H9 (cell line): Measurements from ENCODE around the gene PTPRN2. TPM values are rescaled to one million over a fixed set of nuclear protein-coding genes. Genes with fewer than 3 reads are reported as not detected.

ENCODE experiments used
- DNase-seq: peaks from one replicate; pipeline ENCODE4 v3.0.0-alpha.2; 2017
- H2AFZ ChIP-seq: one replicate; pipeline ENCODE4 v1.6.1; 2013; ENCODE audit warnings: mild to moderate bottlenecking, low read length, control low read depth, moderate library complexity
- H2AK5ac ChIP-seq: 2 replicates; pipeline ENCODE4 v1.6.1; 2013; ENCODE audit warnings: low read length, control low read depth, mixed read lengths; ENCODE audit not compliant: insufficient read length
- H2BK120ac ChIP-seq: one replicate; pipeline ENCODE4 v1.6.1; 2013; ENCODE audit warnings: low read depth, mild to moderate bottlenecking, low read length, control low read depth, inconsistent platforms; ENCODE audit not compliant: poor library complexity, severe bottlenecking
- H2BK12ac ChIP-seq: 2 replicates; pipeline ENCODE4 v1.6.1; 2013; ENCODE audit warnings: low read length, control low read depth, mixed read lengths, low read depth; ENCODE audit not compliant: insufficient read length
- H2BK15ac ChIP-seq: 2 replicates; pipeline ENCODE4 v1.6.1; 2013; ENCODE audit warnings: low read depth, low read length, control low read depth
- H2BK20ac ChIP-seq: one replicate; pipeline ENCODE4 v1.6.1; 2013; ENCODE audit warnings: low read depth, mild to moderate bottlenecking, low read length, control low read depth, inconsistent platforms; ENCODE audit not compliant: poor library complexity, severe bottlenecking
- H2BK5ac ChIP-seq: 2 replicates; pipeline ENCODE4 v1.6.1; 2013; ENCODE audit warnings: low read length, control low read depth, mixed read lengths; ENCODE audit not compliant: insufficient read length
- H3K14ac ChIP-seq: 2 replicates; pipeline ENCODE4 v1.6.1; 2013; ENCODE audit warnings: low read length, control low read depth; ENCODE audit not compliant: insufficient read depth
- H3K18ac ChIP-seq: 2 replicates; pipeline ENCODE4 v1.6.1; 2013; ENCODE audit warnings: low read depth, mild to moderate bottlenecking, mixed read lengths, low read length, control low read depth; ENCODE audit not compliant: insufficient read length
- H3K23ac ChIP-seq: 2 replicates; pipeline ENCODE4 v1.6.1; 2013; ENCODE audit warnings: low read length, control low read depth, mixed read lengths, low read depth; ENCODE audit not compliant: insufficient read length
- H3K23me2 ChIP-seq: 2 replicates; pipeline ENCODE4 v1.6.1; 2013; ENCODE audit warnings: low read depth, mild to moderate bottlenecking, mixed read lengths, low read length, control low read depth; ENCODE audit not compliant: insufficient read length, poor library complexity, severe bottlenecking
- H3K27ac ChIP-seq: 2 replicates; pipeline ENCODE4 v1.5.1; 2013; ENCODE audit warnings: low read length, control low read depth, mixed read lengths, low read depth; ENCODE audit not compliant: insufficient read length
- H3K27me3 ChIP-seq: 2 replicates; pipeline ENCODE4 v1.6.1; 2013; ENCODE audit warnings: low read length, control low read depth, inconsistent platforms; ENCODE audit not compliant: insufficient read depth
- H3K4ac ChIP-seq: 2 replicates; pipeline ENCODE4 v1.6.1; 2013; ENCODE audit warnings: low read depth, mild to moderate bottlenecking, control low read depth, inconsistent platforms, low read length, moderate library complexity
- H3K4me1 ChIP-seq: 2 replicates; pipeline ENCODE4 v1.6.1; 2013; ENCODE audit warnings: low read length, control low read depth, inconsistent platforms; ENCODE audit not compliant: insufficient read depth
- H3K4me2 ChIP-seq: 2 replicates; pipeline ENCODE4 v1.6.1; 2013; ENCODE audit warnings: low read length, control low read depth, mixed read lengths; ENCODE audit not compliant: insufficient read length, insufficient read depth
- H3K56ac ChIP-seq: 2 replicates; pipeline ENCODE4 v1.6.1; 2013; ENCODE audit warnings: low read depth, mild to moderate bottlenecking, mixed read lengths, low read length, control low read depth; ENCODE audit not compliant: insufficient read length
- H3K79me1 ChIP-seq: 2 replicates; pipeline ENCODE4 v1.6.1; 2013; ENCODE audit warnings: low read depth, mild to moderate bottlenecking, moderate library complexity, low read length, control low read depth, inconsistent platforms; ENCODE audit not compliant: insufficient read depth, poor library complexity, severe bottlenecking
- H3K79me2 ChIP-seq: 2 replicates; pipeline ENCODE4 v1.6.1; 2013; ENCODE audit warnings: low read length, control low read depth, inconsistent platforms; ENCODE audit not compliant: insufficient read depth
- H3K9ac ChIP-seq: 2 replicates; pipeline ENCODE4 v1.6.1; 2013; ENCODE audit warnings: low read length, control low read depth, mixed read lengths; ENCODE audit not compliant: insufficient read length; ENCODE audit errors: extremely low read depth
- H3K9me3 ChIP-seq: one replicate; pipeline ENCODE4 v1.6.1; 2013; ENCODE audit warnings: low read depth, low read length, inconsistent platforms; ENCODE audit not compliant: control insufficient read depth
- H3T11ph ChIP-seq: one replicate; pipeline ENCODE4 v1.6.1; 2013; ENCODE audit warnings: mild to moderate bottlenecking, low read length, control low read depth, inconsistent platforms
- H4K20me1 ChIP-seq: one replicate; pipeline ENCODE4 v1.6.1; 2013; ENCODE audit not compliant: control insufficient read depth, insufficient read length, insufficient read depth
- H4K5ac ChIP-seq: 2 replicates; pipeline ENCODE4 v1.6.1; 2013; ENCODE audit warnings: low read depth, mild to moderate bottlenecking, mixed read lengths, low read length, control low read depth; ENCODE audit not compliant: insufficient read length
- H4K8ac ChIP-seq: replicated peaks from 2 replicates; pipeline ENCODE4 v1.6.1; 2013; ENCODE audit warnings: low read length, control low read depth, mixed read lengths, low read depth; ENCODE audit not compliant: insufficient read length
- H4K91ac ChIP-seq: 2 replicates; pipeline ENCODE4 v1.6.1; 2013; ENCODE audit warnings: low read depth, mild to moderate bottlenecking, moderate library complexity, mixed read lengths, low read length, control low read depth; ENCODE audit not compliant: insufficient read length
- H3K27ac Mint-ChIP-seq, 3 experiments: 2 replicates in 2 of 3; 3 replicates in 1 of 3; pipeline ENCODE4 v1.8.0; 2020 to 2021; ENCODE audit warnings: mixed read lengths in 3 of 3, mild to moderate bottlenecking in 1 of 3, moderate library complexity in 1 of 3
- H3K27me3 Mint-ChIP-seq: 2 replicates; pipeline ENCODE4 v1.8.0; 2021; ENCODE audit warnings: low read depth, mild to moderate bottlenecking, moderate library complexity, mixed read lengths
- H3K36me3 Mint-ChIP-seq, 3 experiments: 2 replicates in 2 of 3; 3 replicates in 1 of 3; pipeline ENCODE4 v1.8.0; 2020 to 2021; ENCODE audit warnings: low read depth in 3 of 3, mixed read lengths in 3 of 3; ENCODE audit not compliant: insufficient read depth in 1 of 3
- H3K4me1 Mint-ChIP-seq, 2 experiments: 2 replicates each; pipeline ENCODE4 v1.8.0; 2020; ENCODE audit warnings: mixed read lengths in 2 of 2
- H3K4me3 Mint-ChIP-seq, 2 experiments: 2 replicates in 1 of 2; 3 replicates in 1 of 2; pipeline ENCODE4 v1.8.0; 2020 to 2021; ENCODE audit warnings: mild to moderate bottlenecking in 2 of 2, mixed read lengths in 2 of 2, moderate library complexity in 1 of 2
- H3K9me3 Mint-ChIP-seq, 2 experiments: 2 replicates in 1 of 2; 3 replicates in 1 of 2; pipeline ENCODE4 v1.8.0; 2020; ENCODE audit warnings: mild to moderate bottlenecking in 2 of 2, mixed read lengths in 2 of 2, moderate library complexity in 1 of 2
- WGBS: extraction: QIAGEN DNeasy Blood & Tissue Kit; methylation state at CpG from one replicate; pipeline ENCODE4 v1.1.7; 2013; ENCODE audit warnings: missing lambda C conversion rate, low lambda C conversion rate, mixed read lengths; ENCODE audit not compliant: insufficient read length; ENCODE audit errors: extremely low coverage; 5-methylcytosine and 5-hydroxymethylcytosine counted together
- total RNA-seq: library from RNA; stranded (reverse); gene quantifications from 2 replicates; pipeline ENCODE4 v1.2.1, GENCODE V29; 2021
- TF ChIP-seq, protein P1 (sequence below): fragments of 200-600 bp; sonication (generic); conservative IDR thresholded peaks from 3 replicates; pipeline ENCODE4 v1.8.0; 2021; ENCODE audit warnings: antibody characterized with exemption, mild to moderate bottlenecking

The PTPRN2 gene
- total RNA-seq, 1 experiment from 2014 or later: 5.2 TPM

DNA sequence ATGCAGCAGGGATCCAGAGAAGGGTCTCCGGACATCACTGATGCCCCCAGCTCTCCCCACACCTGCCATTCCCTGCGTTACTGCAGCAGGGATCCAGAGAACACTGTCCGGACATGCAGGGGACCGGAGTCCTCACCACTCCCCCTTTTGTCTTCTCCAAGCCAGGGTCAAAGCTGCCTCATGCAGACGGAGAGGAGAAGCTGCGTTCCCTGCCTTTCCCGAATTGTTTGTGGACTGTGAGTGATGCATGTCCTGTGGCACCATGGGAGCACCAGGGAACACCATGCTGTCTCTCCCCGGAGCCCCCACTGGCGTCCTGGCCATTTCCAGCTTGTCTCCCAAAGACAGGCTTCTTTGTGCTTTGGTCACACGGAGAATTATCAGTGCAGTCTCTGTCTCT, 599.7 kb downstream of the PTPRN2 start:
- no peaks in the 10 kb centered on the region for H3K9me3 ChIP-seq
- H3T11ph ChIP-seq: no peak overlapping the region
- no peak overlapping the region for H3K56ac ChIP-seq
- TF ChIP-seq, protein P1, sequence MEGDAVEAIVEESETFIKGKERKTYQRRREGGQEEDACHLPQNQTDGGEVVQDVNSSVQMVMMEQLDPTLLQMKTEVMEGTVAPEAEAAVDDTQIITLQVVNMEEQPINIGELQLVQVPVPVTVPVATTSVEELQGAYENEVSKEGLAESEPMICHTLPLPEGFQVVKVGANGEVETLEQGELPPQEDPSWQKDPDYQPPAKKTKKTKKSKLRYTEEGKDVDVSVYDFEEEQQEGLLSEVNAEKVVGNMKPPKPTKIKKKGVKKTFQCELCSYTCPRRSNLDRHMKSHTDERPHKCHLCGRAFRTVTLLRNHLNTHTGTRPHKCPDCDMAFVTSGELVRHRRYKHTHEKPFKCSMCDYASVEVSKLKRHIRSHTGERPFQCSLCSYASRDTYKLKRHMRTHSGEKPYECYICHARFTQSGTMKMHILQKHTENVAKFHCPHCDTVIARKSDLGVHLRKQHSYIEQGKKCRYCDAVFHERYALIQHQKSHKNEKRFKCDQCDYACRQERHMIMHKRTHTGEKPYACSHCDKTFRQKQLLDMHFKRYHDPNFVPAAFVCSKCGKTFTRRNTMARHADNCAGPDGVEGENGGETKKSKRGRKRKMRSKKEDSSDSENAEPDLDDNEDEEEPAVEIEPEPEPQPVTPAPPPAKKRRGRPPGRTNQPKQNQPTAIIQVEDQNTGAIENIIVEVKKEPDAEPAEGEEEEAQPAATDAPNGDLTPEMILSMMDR: no peak
- Mint-ChIP-seq H3K9me3 (no peaks in the 10 kb centered on the region), H3K36me3 (0 out of 7 replicates have a peak, but pooled peaks cover 0 to under 1% (median 0%) of the 10 kb centered on the region in 3 experiments), H3K27me3 (no peaks in the 10 kb centered on the region; the same call in 1 of the 2 replicates), H3K27ac (peak overlapping the region in 1 of 3 experiments; percentile 74; a peak in 1 of 7 replicates), H3K4me1 (peaks cover 9 to 25% of the 10 kb centered on the region in 2 experiments), H3K4me3 (no peak overlapping the region)
- no peak overlapping the region for H3K23ac ChIP-seq
- no peak overlapping the region for H2AFZ ChIP-seq
- no peaks in the 10 kb centered on the region for H3K79me1 ChIP-seq
- H2BK5ac ChIP-seq: no peak overlapping the region
- no peak overlapping the region for H3K27ac ChIP-seq
- no peaks in the 10 kb centered on the region for H4K20me1 ChIP-seq
- no peak overlapping the region for H4K5ac ChIP-seq
- H3K4ac ChIP-seq: no peak overlapping the region
- H2BK120ac ChIP-seq: no peak overlapping the region
- no peak overlapping the region for H4K8ac ChIP-seq
- H3K79me2 ChIP-seq: no peaks in the 10 kb centered on the region
- H2BK15ac ChIP-seq: no peak overlapping the region
- H2BK12ac ChIP-seq: no peak overlapping the region
- no peaks in the 10 kb centered on the region for H3K23me2 ChIP-seq
- no peak overlapping the region for H3K9ac ChIP-seq
- WGBS: no CpG with 5 or more reads among the region's 10 CpGs
- no peak for DNase-seq
- H3K4me2 ChIP-seq: no peak overlapping the region
- no peak overlapping the region for H3K14ac ChIP-seq
- H2AK5ac ChIP-seq: no peak overlapping the region
- H3K27me3 ChIP-seq: no peaks in the 10 kb centered on the region
- H2BK20ac ChIP-seq: no peak overlapping the region
- H4K91ac ChIP-seq: no peak overlapping the region
- H3K18ac ChIP-seq: no peak overlapping the region
- 0 out of 2 replicates have a peak, but pooled peaks cover 2% of the 10 kb centered on the region for H3K4me1 ChIP-seq
